Heart left ventricle (tissue), 16 donors: ENCODE measurements around the gene CD4. TPM values are rescaled to one million over a fixed set of nuclear protein-coding genes. Genes with fewer than 3 reads are reported as not detected.
A peak's percentile ranks its signal among the peaks of the same experiment; 100 is the strongest.

Experiments
- ATAC-seq, 4 donors: fragments of 200-7000 bp; cut with Tn5 transposase; one replicate each; pipeline ENCODE4 v1.9.1; 2020 to 2022; ENCODE audit warnings: moderate library complexity in 4 of 4, mild to moderate bottlenecking in 3 of 4, moderate number of reproducible peaks in 1 of 4
- DNase-seq, 5 donors: peaks; one replicate each; pipeline ENCODE4 v3.0.0-alpha.2; 2020
- H3K27ac ChIP-seq, 12 donors: fragments of 200-600 bp; sonication (generic) in 4 of 12; one replicate each; pipeline versions ENCODE4 v1.5.0 to v1.8.0; 2016 to 2022; ENCODE audit warnings: mild to moderate bottlenecking in 2 of 12
- H3K27me3 ChIP-seq, 9 donors: fragments of 200-600 bp; sonication (generic) in 2 of 9; one replicate each; pipeline versions ENCODE4 v1.5.1 to v1.8.0; 2016 to 2022; ENCODE audit warnings: mild to moderate bottlenecking in 3 of 9
- H3K36me3 ChIP-seq, 9 donors: fragments of 200-600 bp; sonication (generic) in 2 of 9; one replicate each; pipeline versions ENCODE4 v1.5.0 to v1.8.0; 2018 to 2022; ENCODE audit warnings: mild to moderate bottlenecking in 2 of 9
- H3K4me1 ChIP-seq, 12 donors: fragments of 200-600 bp; sonication (generic) in 4 of 12; one replicate each; pipeline versions ENCODE4 v1.5.0 to v1.8.0; 2016 to 2022; ENCODE audit warnings: mild to moderate bottlenecking in 3 of 12
- H3K4me3 ChIP-seq, 12 donors: fragments of 200-600 bp; sonication (generic) in 4 of 12; one replicate each; pipeline versions ENCODE4 v1.5.0 to v1.8.0; 2017 to 2022; ENCODE audit warnings: mild to moderate bottlenecking in 9 of 12, moderate library complexity in 4 of 12
- H3K9me3 ChIP-seq, 12 donors: fragments of 200-600 bp; sonication (generic) in 4 of 12; one replicate each; pipeline versions ENCODE4 v1.5.0 to v1.8.0; 2016 to 2022; ENCODE audit warnings: mild to moderate bottlenecking in 1 of 12
- CTCF ChIP-seq, 12 donors: fragments of 200-600 bp; sonication (generic) in 4 of 12; IDR thresholded peaks; one replicate each; pipeline versions ENCODE4 v1.5.0 to v1.8.0; 2018 to 2022; ENCODE audit warnings: antibody characterized with exemption in 12 of 12, mild to moderate bottlenecking in 5 of 12
- POLR2A ChIP-seq, 2 donors: fragments of 450-650 bp; IDR thresholded peaks; one replicate each; pipeline ENCODE4 v1.6.1; 2017; ENCODE audit warnings: antibody characterized with exemption in 2 of 2, mild to moderate bottlenecking in 2 of 2, moderate library complexity in 2 of 2
- WGBS, 4 donors: extraction: QIAGEN DNeasy Blood & Tissue Kit in 2 of 4; methylation state at CpG; one replicate each; pipeline versions ENCODE4 v1.1.5 to v1.1.7; 2013 to 2018; 5-methylcytosine and 5-hydroxymethylcytosine counted together
- intact Hi-C, 10 donors: fragments of 100-400 bp; cut with DNase I; formaldehyde crosslinking; loops; one replicate each; pipeline versions ENCODE4 v1.11.1 to v1.14.2; 2022
- polyA plus RNA-seq, 2 donors: library from polyadenylated mRNA; stranded (reverse); fragments of 200-250 nt; gene quantifications; one replicate each; pipeline ENCODE4 v1.2.3, GENCODE V29; 2013
- total RNA-seq, 9 donors: library from RNA; depleted of rRNA in 2 of 9; stranded (reverse); fragments of >200 nt in 2 of 9; fragmentation: NEBNext Ultra II Directional in 3 of 9; extraction: Animal tissue kit (Norgen Biotek cat#: 25700) in 3 of 9; gene quantifications; one replicate each; pipeline versions ENCODE4 v1.1.0 to v1.2.4, GENCODE V29; 2016 to 2023
- donor health status: ischemic (EF 13 %, LVEDD 7.1; RV severe dilation, severe dysfunction).
- donor health status: healthy with polysubstance abuse.
- donor health status: DM: no; HTN: yes; CAD: no.
- donor health status: DM: no; HTN: no; CAD: no.
- donor health status: ischemic (EF 25% LVEDD 6.9; RV normal size, moderate dysfunction).
- donor health status: ischemic (EF 25% LVEDD 5.7; RV mildly dilated, moderate dysfunction).
- donor health status: healthy.
- donor health status: DM: yes; HTN: yes; CAD: no.
- donor health status: ischemic (EF 35%, LVEDD 5.7; RV mildly dilated, moderate dysfunction).
- donor health status: nonischemic (EF 11% LVEDD 7.7; RV severe dilation, severe dysfunction).
- donor health status: DM: yes; HTN: yes; CAD: no.
- donor health status: PGD.
- donor health status: ischemic (EF 29% LVEDD 5.4; RV normal size, mild dysfunction).
- donor health status: nonischemic (EF 23%, LVEDD 6.1; RV moderate dilation, normal function).

Gene CD4
- total and polyA plus RNA-seq, 11 donors = 1.1 to 71.9 (median 4.6) TPM

GRCh38 chr12:6784296-6784695 is 5.0 kb upstream of the CD4 start:
- intact Hi-C loops = no loop called here
- WGBS, 4 donors = 82 to 95% (median 94%) methylated on average over 5 of the region's 5 CpGs
- TF ChIP-seq POLR2A (IDR thresholded peaks at IDR 0.05) (no peak), CTCF (IDR thresholded peaks at IDR 0.05) (no peak)

GRCh38 chr12:6784761-6785160 is 4.6 kb upstream of the CD4 start:
- Histone ChIP-seq H3K27ac (no peak overlapping the region), H3K4me3 (no peak overlapping the region), H3K27me3 (no peaks in the 10 kb centered on the region), H3K4me1 (peaks cover 0 to 36% (median 2%) of the 10 kb centered on the region in 12 donors), H3K36me3 (no peaks in the 10 kb centered on the region), H3K9me3 (no peaks in the 10 kb centered on the region)
- 56 to 76% (median 71%) methylated on average over 5 of the region's 5 CpGs for WGBS, 4 donors
- TF ChIP-seq CTCF (IDR thresholded peaks at IDR 0.05) (no peak), POLR2A (IDR thresholded peaks at IDR 0.05) (no peak)
- intact Hi-C loops = no loop called here
- no peak for DNase-seq
- no peak for ATAC-seq

More at GRCh38 chr12:6784296-6784695, 5.0 kb upstream of the CD4 start:
- H3K4me1 ChIP-seq = peaks cover 0 to 36% (median 3%) of the 10 kb centered on the region in 12 donors
- ATAC-seq = no peak
- no peaks in the 10 kb centered on the region for H3K27me3 ChIP-seq
- no peak overlapping the region for H3K4me3 ChIP-seq
- no peaks in the 10 kb centered on the region for H3K36me3 ChIP-seq
- no peak for DNase-seq
- no peak overlapping the region for H3K27ac ChIP-seq
- no peaks in the 10 kb centered on the region for H3K9me3 ChIP-seq

DNA sequence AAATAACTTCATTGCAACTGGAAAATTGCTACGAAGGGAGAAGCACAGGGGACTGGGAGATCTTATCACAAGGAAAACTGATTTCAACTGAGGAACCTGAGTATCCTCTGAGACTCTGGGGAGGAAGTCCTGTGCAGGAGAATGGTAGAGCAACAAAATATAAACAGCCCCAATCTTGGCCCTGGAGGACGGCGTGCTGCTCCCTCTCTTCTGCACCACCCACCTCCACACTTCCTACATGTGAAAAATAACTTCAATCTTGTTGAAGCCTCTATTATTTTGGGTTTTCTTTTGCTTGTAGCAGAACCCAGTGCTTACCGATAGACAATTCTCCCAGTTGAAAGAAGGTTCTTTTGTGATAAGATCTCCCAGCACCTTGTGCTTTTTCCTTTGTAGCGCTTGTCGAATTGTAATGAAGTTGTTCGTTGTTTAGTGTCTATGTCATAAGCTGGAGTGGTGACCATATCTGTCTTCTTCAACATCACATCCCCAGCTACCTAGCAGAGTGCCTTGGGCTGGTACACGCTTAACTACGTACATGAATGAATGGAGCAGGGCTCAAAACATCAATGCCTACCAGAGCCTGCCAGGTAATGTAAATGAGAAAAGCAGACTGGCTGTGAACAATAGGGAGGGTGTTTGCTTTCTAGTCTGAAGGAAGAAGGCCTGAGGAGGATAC is 2.8 kb upstream of the CD4 start:
- DNase-seq = no peak
- no peak for TF ChIP-seq POLR2A (IDR thresholded peaks at IDR 0.05)
- TF ChIP-seq CTCF (IDR thresholded peaks at IDR 0.05) = no peak
- Histone ChIP-seq H3K4me3 (no peak overlapping the region), H3K36me3 (no peaks in the 10 kb centered on the region), H3K4me1 (peaks cover 0 to 40% (median 2%) of the 10 kb centered on the region in 12 donors), H3K9me3 (no peaks in the 10 kb centered on the region), H3K27ac (peak overlapping the region in 3 of 12 donors; percentile 8 to 65 (median 35)), H3K27me3 (no peaks in the 10 kb centered on the region)
- no peak for ATAC-seq
- WGBS, 4 donors = 55 to 75% (median 60%) methylated on average over 9 of the region's 9 CpGs
- intact Hi-C loops = no loop called here

DNA sequence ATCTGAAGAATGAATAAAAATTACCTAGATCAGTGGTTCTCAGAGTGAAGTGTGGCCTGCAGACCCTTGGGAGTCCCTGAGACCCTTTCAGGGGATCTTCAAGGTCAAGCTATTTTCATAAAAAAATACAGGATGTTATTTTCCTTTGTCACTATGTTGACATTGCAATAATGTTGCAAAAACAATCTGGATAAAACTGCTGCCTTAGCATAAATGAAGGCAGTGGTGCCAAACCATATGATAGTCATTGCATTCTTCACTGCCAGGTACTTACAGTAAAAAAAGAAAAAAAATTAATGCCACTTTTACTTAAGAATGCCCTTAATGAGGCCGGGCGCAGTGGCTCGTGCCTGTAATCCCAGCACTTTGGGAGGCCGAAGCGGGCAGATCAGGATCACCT is 2.0 kb upstream of the CD4 start:
- TF ChIP-seq POLR2A (IDR thresholded peaks at IDR 0.05) = no peak
- TF ChIP-seq CTCF (IDR thresholded peaks at IDR 0.05) = no peak
- peak overlapping the region in 2 of 12 donors; percentile 35 to 65 for H3K27ac ChIP-seq
- no peaks in the 10 kb centered on the region for H3K27me3 ChIP-seq
- no peak for DNase-seq
- H3K4me3 ChIP-seq = no peak overlapping the region
- no peaks in the 10 kb centered on the region for H3K9me3 ChIP-seq
- intact Hi-C loops = no loop called here
- H3K4me1 ChIP-seq = peaks cover 0 to 44% (median 2%) of the 10 kb centered on the region in 12 donors
- no peak for ATAC-seq
- WGBS, 4 donors = 95 to 97% (median 96%) methylated on average over 5 of the region's 5 CpGs
- H3K36me3 ChIP-seq = no peaks in the 10 kb centered on the region
